Ishikawa (cell line): ENCODE measurements around the gene ARNT2.

Source experiments
- CEBPB ChIP-seq: IDR thresholded peaks from 2 replicates; pipeline ENCODE4 v1.6.1; 2012
- CREB1 ChIP-seq: IDR thresholded peaks from 2 replicates; pipeline ENCODE4 v1.6.1; 2012; ENCODE audit warnings: low read depth
- EGR1 ChIP-seq: IDR thresholded peaks from 2 replicates; pipeline ENCODE4 v1.6.1; 2012
- EP300 ChIP-seq: IDR thresholded peaks from 2 replicates; pipeline ENCODE4 v1.6.1; 2012; ENCODE audit warnings: borderline replicate concordance
- FOXM1 ChIP-seq: IDR thresholded peaks from 2 replicates; pipeline ENCODE4 v1.6.1; 2012; ENCODE audit warnings: low read depth, borderline replicate concordance
- NFIC ChIP-seq: IDR thresholded peaks from 2 replicates; pipeline ENCODE4 v1.6.1; 2012
- RAD21 ChIP-seq: IDR thresholded peaks from 2 replicates; pipeline ENCODE4 v1.6.1; 2012; ENCODE audit warnings: low read depth
- TAF1 ChIP-seq: IDR thresholded peaks from 2 replicates; pipeline ENCODE4 v1.6.1; 2012; ENCODE audit warnings: low read depth, mild to moderate bottlenecking
- TCF12 ChIP-seq: IDR thresholded peaks from 2 replicates; pipeline ENCODE4 v1.6.1; 2012; ENCODE audit warnings: low read depth
- TEAD4 ChIP-seq: IDR thresholded peaks from 2 replicates; pipeline ENCODE4 v1.6.1; 2012
- YY1 ChIP-seq: IDR thresholded peaks from 2 replicates; pipeline ENCODE4 v1.6.1; 2012; ENCODE audit warnings: low read depth
- ZBTB7A ChIP-seq: IDR thresholded peaks from 2 replicates; pipeline ENCODE4 v1.6.1; 2012; ENCODE audit warnings: low read depth
- TF ChIP-seq, protein P1 (sequence below): IDR thresholded peaks from 2 replicates; pipeline ENCODE4 v1.6.1; 2012; ENCODE audit warnings: low read depth, mild to moderate bottlenecking
- TF ChIP-seq, protein P2 (sequence below): IDR thresholded peaks from 2 replicates; pipeline ENCODE4 v1.6.1; 2012
- TF ChIP-seq, protein P3 (sequence below): IDR thresholded peaks from 2 replicates; pipeline ENCODE4 v1.6.1; 2012

ARNT2 gene

DNA sequence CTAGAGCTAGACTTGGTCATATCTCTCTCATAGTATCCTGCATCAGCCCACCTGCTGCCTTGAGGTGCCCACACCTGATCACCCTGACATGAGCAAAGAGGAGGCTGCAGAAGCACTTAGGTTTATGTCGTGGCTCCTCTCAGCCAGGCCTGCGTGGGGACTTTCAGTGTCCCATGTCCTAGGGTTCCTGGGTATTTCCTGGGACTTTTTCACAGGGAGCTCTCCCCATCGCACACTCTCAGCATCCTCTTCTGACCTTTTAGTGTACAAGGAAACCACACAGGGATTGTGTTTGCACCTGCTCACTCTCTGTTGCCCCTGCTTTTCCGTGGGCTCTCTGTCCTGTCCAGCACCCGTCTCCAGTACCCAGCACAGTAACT is 61.4 kb downstream of the ARNT2 start:
- TF ChIP-seq FOXM1 (no peak), EGR1 (no peak), TAF1 (no peak), TCF12 (no peak), RAD21 (no peak), NFIC (no peak), EP300 (no peak), ZBTB7A (no peak), YY1 (no peak)
- TF ChIP-seq, protein P1, sequence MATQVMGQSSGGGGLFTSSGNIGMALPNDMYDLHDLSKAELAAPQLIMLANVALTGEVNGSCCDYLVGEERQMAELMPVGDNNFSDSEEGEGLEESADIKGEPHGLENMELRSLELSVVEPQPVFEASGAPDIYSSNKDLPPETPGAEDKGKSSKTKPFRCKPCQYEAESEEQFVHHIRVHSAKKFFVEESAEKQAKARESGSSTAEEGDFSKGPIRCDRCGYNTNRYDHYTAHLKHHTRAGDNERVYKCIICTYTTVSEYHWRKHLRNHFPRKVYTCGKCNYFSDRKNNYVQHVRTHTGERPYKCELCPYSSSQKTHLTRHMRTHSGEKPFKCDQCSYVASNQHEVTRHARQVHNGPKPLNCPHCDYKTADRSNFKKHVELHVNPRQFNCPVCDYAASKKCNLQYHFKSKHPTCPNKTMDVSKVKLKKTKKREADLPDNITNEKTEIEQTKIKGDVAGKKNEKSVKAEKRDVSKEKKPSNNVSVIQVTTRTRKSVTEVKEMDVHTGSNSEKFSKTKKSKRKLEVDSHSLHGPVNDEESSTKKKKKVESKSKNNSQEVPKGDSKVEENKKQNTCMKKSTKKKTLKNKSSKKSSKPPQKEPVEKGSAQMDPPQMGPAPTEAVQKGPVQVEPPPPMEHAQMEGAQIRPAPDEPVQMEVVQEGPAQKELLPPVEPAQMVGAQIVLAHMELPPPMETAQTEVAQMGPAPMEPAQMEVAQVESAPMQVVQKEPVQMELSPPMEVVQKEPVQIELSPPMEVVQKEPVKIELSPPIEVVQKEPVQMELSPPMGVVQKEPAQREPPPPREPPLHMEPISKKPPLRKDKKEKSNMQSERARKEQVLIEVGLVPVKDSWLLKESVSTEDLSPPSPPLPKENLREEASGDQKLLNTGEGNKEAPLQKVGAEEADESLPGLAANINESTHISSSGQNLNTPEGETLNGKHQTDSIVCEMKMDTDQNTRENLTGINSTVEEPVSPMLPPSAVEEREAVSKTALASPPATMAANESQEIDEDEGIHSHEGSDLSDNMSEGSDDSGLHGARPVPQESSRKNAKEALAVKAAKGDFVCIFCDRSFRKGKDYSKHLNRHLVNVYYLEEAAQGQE: no peak
- TF ChIP-seq, protein P2, sequence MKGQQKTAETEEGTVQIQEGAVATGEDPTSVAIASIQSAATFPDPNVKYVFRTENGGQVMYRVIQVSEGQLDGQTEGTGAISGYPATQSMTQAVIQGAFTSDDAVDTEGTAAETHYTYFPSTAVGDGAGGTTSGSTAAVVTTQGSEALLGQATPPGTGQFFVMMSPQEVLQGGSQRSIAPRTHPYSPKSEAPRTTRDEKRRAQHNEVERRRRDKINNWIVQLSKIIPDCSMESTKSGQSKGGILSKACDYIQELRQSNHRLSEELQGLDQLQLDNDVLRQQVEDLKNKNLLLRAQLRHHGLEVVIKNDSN: no peak
- TF ChIP-seq, protein P3, sequence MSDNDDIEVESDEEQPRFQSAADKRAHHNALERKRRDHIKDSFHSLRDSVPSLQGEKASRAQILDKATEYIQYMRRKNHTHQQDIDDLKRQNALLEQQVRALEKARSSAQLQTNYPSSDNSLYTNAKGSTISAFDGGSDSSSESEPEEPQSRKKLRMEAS: no peak

DNA sequence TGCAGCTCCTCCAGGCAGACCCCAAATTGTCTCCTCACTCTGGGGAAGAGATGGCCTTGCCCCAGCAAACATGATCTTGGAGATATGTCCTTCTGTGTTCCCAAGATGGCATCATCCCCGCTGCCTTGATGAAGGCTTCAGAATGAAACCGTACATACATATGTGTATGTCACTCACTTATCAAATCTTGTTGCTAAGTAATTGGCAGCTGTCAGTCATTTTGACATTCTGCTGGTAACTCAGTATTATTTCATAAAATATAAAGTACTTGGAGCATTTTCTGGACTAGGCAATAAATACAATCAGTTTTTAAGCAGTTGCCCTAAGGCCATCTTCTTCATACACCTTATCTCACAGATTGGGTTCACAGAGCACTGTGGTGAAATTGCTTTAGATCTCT is 62.4 kb downstream of the ARNT2 start:
- TF ChIP-seq, protein P3: no peak
- TF ChIP-seq NFIC (no peak), FOXM1 (no peak), TAF1 (no peak), TCF12 (no peak), RAD21 (no peak), CREB1 (no peak), YY1 (no peak), EGR1 (no peak), EP300 (no peak), TEAD4 (no peak)
- TF ChIP-seq, protein P1: no peak

DNA sequence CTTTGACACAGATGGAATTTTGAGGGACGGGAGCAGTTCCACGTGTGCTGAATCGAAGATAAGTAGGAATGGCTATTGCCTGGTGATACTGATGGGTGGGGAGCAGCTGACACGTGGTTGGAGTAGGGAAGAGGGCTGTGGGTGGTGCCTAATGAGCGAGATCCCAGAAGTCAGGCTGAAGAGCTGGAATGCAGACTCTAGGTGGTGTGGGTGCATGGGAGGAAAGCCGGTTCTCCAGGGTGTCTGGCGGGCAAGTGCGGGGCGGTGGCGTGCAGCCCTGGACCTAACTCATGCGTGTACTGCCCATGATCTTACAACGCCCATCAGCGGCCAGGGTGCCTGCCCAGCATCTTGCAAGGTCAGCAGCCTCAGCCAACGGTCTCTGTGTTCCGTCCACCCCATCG is 63.1 kb downstream of the ARNT2 start:
- TF ChIP-seq CEBPB (no peak), TCF12 (no peak), TAF1 (no peak), TEAD4 (no peak), FOXM1 (no peak), NFIC (no peak), EP300 (no peak), EGR1 (no peak)
- TF ChIP-seq, protein P2: no peak

DNA sequence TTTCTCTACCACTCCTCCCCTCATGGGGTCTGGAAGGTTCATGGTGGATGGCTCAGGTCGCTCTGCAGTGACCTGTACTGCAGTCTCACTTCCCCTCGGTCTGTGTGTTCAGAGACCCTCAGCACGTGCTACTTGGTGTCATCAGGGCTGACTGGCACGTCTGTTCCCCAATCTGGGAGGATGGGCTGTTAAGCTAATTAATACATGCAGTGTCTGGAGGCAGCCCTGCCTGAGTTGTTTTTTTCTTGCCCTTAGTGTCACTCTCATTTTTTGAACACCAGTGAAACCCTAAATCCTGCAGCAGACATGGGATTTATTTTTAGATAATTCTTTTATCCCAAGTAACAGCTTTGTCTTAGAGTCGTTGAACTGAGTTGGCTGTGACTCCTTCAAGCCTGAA is 64.6 kb downstream of the ARNT2 start:
- TF ChIP-seq, protein P3: no peak
- TF ChIP-seq TAF1: no peak
- no peak for TF ChIP-seq YY1
- TF ChIP-seq RAD21: no peak
- TF ChIP-seq EP300: no peak
- TF ChIP-seq, protein P1: no peak
- no peak for TF ChIP-seq CEBPB
- no peak for TF ChIP-seq EGR1
- TF ChIP-seq FOXM1: no peak
- no peak for TF ChIP-seq CREB1
- TF ChIP-seq, protein P2: no peak
